NCI-H345 treated with DMSO at 0.1 percent for 48 hours (cell line): ENCODE results near the gene PELI2.
"Not testable (repeated sequence)": the region's sequence is repeated elsewhere in the genome, so short reads cannot be mapped to it uniquely, and the experiment has no call there.

ENCODE experiments used
- DNase-seq: peaks from one replicate; lab custom pipeline; 2025; ENCODE audit not compliant: unreplicated experiment; lab: John Stamatoyannopoulos, UW

PELI2 gene

DNA sequence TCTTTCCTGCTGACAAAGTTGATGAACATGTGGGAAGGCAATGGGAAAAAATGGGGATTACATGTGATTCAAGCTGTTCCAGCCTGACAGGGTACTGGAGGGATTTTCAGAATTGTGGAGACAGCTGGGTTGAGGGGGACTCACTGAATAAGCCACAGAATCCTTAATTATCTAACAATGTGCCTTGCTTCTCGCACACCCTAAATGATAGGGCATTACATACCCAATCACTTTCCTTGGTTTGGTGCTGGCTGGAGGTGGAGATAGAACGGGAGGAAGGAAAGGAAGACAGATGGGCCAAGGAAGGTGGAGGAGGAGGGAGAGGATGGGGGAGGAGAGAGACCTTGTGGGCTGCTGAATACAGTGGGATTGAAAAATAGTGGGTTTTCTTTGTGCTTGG lies 20.7 kb downstream of the PELI2 start:
- no peak for DNase-seq

DNA sequence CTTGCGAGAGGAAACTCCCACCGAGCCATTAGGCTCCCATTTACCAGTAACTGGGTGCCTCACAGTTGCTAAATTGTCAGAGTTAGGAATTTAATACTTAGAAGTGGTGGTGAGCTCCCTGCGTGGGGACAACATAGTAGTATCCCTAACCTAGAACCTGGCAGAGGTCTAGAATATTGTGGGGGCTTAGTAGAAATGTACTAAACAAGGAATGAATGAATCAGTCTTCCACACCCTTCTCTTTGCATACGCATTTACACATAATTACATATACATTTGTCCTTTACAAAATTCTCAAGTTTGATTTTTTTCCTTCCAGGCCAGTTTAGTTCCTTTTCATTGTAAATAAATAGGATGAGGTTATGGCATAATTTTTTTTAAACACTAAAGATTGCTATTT lies 24.1 kb downstream of the PELI2 start:
- DNase-seq: no peak

- no peak for DNase-seq
Observed at GRCh38 chr14:56143025-56143424, 24.8 kb downstream of the PELI2 start.

DNA sequence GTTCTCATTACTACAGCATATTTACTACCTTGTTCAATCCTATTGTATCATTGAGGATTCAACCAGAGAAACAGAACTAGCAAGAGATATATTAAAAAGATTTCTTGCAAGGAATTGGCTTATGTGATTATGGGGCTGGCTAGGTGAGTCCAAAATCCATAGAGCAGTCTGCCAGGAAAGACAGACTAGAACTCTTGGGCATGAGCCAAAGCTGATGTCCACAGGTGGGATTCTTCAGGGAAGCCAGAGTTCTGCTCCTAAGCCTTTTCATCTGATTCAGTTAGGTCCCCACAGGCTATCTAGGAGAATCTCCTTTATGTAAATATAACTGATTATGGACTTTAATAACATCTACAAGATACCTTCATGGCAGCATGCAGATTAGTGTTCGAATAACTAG lies 26.0 kb downstream of the PELI2 start:
- DNase-seq: no peak

- DNase-seq: no peak
Observed at GRCh38 chr14:56145181-56145769, 27.1 kb downstream of the PELI2 start.

GRCh38 chr14:56145965-56146364 lies 27.8 kb downstream of the PELI2 start:
- DNase-seq: no peak

DNA sequence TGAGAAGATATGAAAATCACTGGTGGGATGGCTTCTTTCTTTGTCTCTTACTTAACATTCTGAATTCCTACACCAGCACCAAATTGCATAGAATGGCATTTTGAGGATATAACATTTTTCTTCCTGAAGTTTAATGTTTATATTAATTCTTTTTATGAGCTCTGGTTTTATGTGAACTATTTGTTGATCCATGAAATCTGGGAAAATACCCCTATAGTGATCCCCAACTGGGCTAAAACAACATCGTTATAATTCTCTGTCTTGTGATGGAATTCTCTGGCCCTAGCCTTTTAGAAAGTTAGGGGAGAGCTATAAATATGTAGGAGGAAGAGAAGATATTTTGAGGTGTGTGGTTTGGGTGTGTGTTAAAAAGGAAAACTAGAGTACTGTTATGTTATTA lies 29.2 kb downstream of the PELI2 start:
- no peak for DNase-seq

DNA sequence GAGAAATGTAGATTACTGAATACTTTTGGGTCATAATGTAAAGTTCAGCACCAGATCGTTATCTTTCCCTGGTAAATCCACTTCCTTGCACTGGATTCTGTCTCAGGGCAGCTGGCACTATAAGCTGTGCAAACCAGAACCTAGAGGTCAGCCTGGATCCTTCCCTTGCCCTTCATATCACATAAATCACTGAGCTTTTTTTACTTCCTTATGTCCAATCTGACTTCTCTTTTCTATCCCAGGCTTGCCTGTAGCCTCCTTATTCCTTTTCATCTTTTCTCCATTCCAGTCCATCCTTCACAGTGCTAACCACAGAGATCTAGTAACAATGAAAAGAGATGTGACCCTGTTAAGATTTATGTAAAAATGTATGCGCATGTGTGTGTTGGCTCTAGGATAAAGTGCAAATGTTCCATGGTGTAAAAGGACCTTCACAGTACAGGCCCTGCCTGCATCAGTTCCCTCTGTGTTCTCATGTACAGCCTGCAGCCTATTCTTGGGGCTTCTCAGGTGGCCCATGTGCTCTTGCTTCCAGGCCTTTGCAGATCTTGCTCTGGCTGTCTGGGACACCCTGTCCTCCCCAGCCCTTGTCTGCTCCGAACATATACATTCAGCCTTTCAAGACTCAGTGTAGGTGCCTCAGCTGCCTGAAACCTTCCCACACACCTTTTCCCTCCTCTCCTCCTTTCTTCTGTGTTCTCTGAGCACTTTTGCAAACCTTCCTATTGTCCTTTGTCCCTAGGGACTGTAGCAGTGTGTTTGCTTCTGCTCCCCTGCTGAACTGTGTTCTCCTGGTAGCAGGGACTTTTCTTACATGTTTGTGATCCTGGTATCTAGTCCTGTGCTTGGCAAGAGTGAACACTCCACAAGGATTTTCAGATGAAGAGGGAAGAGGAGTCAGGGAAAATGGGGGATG lies 30.0 kb downstream of the PELI2 start:
- DNase-seq: no peak

DNA sequence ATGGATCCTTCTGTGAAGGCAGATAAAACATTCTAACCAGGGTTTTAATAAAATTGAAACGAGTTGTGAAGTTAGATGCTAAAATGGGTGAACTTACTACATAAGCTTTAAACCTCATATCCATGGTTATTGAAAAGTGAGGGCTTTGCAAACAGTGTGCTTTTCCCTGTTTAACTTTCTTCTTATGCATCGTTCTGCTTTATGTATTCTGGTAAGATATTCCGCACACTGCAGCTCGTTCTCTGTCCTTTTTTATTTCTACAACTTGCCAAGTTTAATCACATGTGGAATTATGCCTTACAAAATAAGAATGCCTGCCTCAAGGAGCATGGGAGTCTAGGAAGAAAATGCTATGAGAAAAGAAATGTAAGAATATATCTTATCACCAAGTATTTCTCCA lies 30.9 kb downstream of the PELI2 start:
- DNase-seq: no peak

- no peak for DNase-seq
Observed at GRCh38 chr14:56149995-56150394, 31.8 kb downstream of the PELI2 start.

DNA sequence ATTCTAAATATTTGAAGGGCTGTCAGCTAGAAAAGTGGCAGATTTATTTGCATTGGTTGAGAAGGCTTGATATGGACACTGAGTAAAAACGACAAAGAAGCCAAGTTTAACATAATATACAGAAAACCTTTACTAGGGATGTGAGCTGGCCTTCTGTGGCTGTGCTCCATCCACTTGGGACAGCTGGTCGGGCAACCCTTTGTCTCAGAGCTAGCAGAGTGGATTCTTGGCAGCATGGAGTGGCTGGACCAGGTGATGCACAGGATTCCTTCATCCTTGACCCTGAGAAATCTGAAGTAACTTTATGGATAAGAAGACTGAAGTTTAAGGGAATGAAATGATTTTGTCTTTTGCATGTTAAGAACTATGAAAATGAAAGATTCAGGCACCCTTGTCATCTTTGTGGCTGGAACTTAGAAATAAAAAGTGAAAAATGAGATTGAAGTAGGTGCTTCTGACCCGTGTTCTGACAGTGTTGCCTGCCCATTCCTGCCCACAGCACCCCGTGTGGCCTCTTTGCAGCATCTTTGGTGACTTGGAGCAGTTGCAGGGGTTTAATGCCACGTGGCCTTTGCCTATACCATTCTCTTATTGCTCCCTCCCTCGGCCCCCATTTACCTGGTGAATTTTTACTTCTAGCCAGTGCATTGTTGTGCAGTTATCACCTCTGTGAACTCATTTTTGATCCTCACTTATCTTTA lies 32.6 kb downstream of the PELI2 start:
- no peak for DNase-seq

DNA sequence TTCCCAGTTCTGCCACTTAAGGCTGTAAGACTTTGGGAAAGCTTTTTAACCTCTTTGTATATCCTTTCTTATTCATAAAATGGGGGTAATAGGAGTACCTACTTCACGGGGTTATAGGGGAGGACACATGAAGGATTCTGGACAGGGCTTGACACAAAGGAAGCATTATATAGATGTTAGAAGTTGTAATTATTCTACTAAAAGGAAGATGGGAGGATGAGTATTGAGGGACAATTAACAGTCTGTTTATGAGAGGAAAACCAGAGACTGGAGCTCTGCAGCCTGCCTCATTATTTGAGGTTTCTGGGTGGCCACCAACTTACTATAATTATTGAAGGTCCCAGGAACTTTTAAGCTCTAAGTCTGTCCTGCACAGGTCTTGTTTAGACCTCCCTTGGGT lies 34.0 kb downstream of the PELI2 start:
- DNase-seq: no peak

- DNase-seq: no peak
Observed at GRCh38 chr14:56153267-56153666, 35.1 kb downstream of the PELI2 start.

GRCh38 chr14:56154321-56154720 lies 36.1 kb downstream of the PELI2 start:
- no peak for DNase-seq

GRCh38 chr14:56156096-56156495 lies 37.9 kb downstream of the PELI2 start:
- DNase-seq: no peak

GRCh38 chr14:56159066-56159465 lies 40.9 kb downstream of the PELI2 start:
- no peak for DNase-seq

DNA sequence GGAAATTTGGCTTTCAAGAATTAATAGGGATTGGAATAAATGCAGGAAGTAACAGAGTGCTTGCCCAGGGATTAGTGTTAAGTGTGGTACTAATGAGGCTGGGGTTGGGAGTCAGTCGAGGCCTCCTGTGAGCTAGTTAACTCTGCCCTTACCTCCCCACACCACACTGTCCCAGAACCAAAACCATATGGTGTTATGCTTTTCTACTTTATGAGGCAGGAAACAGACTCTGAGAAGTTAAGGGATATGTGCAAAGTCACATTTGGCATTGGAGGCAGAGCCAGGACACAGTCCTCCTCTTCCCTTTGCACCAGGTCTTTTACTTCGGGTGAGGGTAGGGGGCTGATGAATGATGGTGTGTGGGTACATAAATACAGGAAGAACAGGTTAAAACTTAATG lies 41.9 kb downstream of the PELI2 start:
- DNase-seq: no peak

DNA sequence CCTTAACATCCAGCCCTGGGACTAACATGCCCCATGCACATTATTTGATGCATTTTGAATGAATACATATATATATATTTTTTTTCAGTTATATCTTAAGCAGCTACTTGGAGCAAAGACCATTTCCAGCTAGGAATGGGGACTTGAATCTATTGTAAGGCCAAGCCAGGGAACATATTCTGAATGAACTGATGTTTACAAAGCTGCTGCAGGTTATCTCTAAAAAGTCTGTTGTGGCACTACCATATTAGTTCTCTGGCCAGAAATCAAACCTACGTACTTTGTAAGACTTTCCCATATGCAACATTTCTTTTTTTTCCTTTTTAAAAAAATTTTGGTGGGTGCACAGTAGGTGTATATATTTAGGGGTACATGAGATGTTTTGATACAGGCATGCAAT lies 43.4 kb downstream of the PELI2 start:
- no peak for DNase-seq

- DNase-seq: no peak
Observed at GRCh38 chr14:56162476-56162875, 44.3 kb downstream of the PELI2 start.

- DNase-seq: not testable (repeated sequence)
Observed at GRCh38 chr14:56166579-56166978, 48.4 kb downstream of the PELI2 start.

GRCh38 chr14:56168007-56168616 lies 49.9 kb downstream of the PELI2 start:
- DNase-seq: no peak

DNA sequence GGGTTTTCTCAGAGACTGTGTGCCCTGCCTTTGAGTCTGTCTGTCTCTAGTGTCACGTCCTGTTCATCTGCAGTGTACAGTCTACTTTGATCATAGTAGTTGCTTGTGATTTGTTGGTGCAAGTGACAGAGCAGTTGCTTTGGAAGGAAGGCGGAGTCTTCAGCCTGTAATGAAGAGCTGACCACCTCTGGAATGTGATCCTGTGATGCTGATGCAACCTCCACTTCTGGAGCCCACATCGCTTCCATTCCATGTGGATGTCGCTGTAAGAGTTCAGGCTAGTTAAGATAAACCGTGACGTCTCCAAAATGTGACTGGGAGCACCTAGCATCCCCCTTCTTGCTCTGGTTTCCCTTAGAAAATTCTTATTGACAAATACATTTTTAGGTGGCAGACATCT lies 51.8 kb downstream of the PELI2 start:
- DNase-seq: no peak
